B cell (primary cell): Measurements from ENCODE around the gene SRD5A3.

ENCODE experiments used
- EZH2 ChIP-seq: IDR thresholded peaks from 2 replicates; pipeline ENCODE4 v1.6.1; 2012; ENCODE audit warnings: borderline replicate concordance, low read depth, mild to moderate bottlenecking, moderate library complexity, low read length; ENCODE audit not compliant: insufficient read depth, poor library complexity, severe bottlenecking
- TF ChIP-seq, protein P1 (sequence below): fragments of 200-600 bp; IDR thresholded peaks from one replicate; pipeline ENCODE4 v1.8.0; 2022; ENCODE audit warnings: antibody characterized with exemption, mild to moderate bottlenecking

DNA sequence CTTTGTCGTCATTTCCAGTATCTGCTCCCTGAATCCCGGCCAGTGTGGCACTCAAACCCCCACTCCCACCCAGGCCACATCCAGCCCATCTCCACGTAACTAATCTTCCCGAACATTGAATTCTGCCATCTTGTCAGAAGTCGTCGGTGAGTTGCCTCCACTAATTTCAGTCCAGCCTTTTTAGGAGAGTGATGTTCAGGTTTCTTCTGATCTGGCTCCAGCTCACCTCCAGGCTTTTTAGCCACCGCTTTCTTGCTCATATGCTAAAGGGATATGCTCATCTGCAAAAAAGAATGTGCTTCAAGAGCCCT is 51.0 kb downstream of the SRD5A3 start:
- no peak for TF ChIP-seq EZH2
- TF ChIP-seq, protein P1, sequence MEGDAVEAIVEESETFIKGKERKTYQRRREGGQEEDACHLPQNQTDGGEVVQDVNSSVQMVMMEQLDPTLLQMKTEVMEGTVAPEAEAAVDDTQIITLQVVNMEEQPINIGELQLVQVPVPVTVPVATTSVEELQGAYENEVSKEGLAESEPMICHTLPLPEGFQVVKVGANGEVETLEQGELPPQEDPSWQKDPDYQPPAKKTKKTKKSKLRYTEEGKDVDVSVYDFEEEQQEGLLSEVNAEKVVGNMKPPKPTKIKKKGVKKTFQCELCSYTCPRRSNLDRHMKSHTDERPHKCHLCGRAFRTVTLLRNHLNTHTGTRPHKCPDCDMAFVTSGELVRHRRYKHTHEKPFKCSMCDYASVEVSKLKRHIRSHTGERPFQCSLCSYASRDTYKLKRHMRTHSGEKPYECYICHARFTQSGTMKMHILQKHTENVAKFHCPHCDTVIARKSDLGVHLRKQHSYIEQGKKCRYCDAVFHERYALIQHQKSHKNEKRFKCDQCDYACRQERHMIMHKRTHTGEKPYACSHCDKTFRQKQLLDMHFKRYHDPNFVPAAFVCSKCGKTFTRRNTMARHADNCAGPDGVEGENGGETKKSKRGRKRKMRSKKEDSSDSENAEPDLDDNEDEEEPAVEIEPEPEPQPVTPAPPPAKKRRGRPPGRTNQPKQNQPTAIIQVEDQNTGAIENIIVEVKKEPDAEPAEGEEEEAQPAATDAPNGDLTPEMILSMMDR, result no peak
